Stimulated activated CD8-positive, alpha-beta memory T cell treated with anti-CD3 and anti-CD28 coated beads, Interleukin-15, amount 100 ng/mL, for 48 hours (primary cell): ENCODE results near the gene CIART.
"Not testable (repeated sequence)": the region's sequence is repeated elsewhere in the genome, so short reads cannot be mapped to it uniquely, and the experiment has no call there.

Experiments
- DNase-seq, 2 donors: peaks; one replicate each; pipeline ENCODE4 v3.0.0-alpha.2; 2020; ENCODE audit warnings: low read depth in 2 of 2

CIART gene

GRCh38 chr1:150281758-150282557 lies at the start of gene CIART:
TSS of gene CIART (plus strand) at chr1:150282554. CDS start at chr1:150283268, 714 bp downstream.
- DNase-seq = peak; percentile 42 to 61

GRCh38 chr1:150232921-150233320 lies 49.4 kb upstream of the CIART start:
- DNase-seq = not testable (repeated sequence)

- peak in 1 of 2 donors; percentile 21 for DNase-seq
Measured at GRCh38 chr1:150233359-150234308, 48.7 kb upstream of the CIART start.

GRCh38 chr1:150234309-150234565 lies 48.1 kb upstream of the CIART start:
- DNase-seq = no peak

- DNase-seq = peak; percentile 90 to 95
Measured at GRCh38 chr1:150234566-150235293, 47.6 kb upstream of the CIART start.

- peak in 1 of 2 donors; percentile 12 for DNase-seq
Measured at GRCh38 chr1:150235294-150235851, 47.0 kb upstream of the CIART start.

- peak; percentile 86 to 88 for DNase-seq
Measured at GRCh38 chr1:150235852-150236613, 46.3 kb upstream of the CIART start, which contains the start of gene ANP32E. TSS of gene ANP32E (minus strand) at chr1:150236112. CDS start at chr1:150235786, 326 bp downstream.

- DNase-seq = no peak
Measured at GRCh38 chr1:150236614-150237100, 45.7 kb upstream of the CIART start.

GRCh38 chr1:150237176-150237575 lies 45.2 kb upstream of the CIART start:
- DNase-seq = not testable (repeated sequence)

GRCh38 chr1:150237746-150238145 lies 44.6 kb upstream of the CIART start:
- DNase-seq = no peak

- DNase-seq = no peak
Measured at GRCh38 chr1:150243003-150243402, 39.4 kb upstream of the CIART start.

GRCh38 chr1:150249936-150250335 lies 32.4 kb upstream of the CIART start:
- DNase-seq = no peak

- DNase-seq = no peak
Measured at GRCh38 chr1:150256198-150256553, 26.2 kb upstream of the CIART start.

GRCh38 chr1:150256554-150257341 lies 25.6 kb upstream of the CIART start:
- DNase-seq = no peak

GRCh38 chr1:150257624-150258585 lies 24.4 kb upstream of the CIART start, which contains the start of gene CA14:
TSS of gene CA14 (plus strand) at chr1:150257774. CDS start at chr1:150258129, 355 bp downstream.
- DNase-seq = no peak

GRCh38 chr1:150259217-150259616 lies 23.1 kb upstream of the CIART start:
- DNase-seq = no peak

GRCh38 chr1:150259758-150260669 lies 22.3 kb upstream of the CIART start:
- DNase-seq = no peak

- no peak for DNase-seq
Measured at GRCh38 chr1:150261367-150261766, 21.0 kb upstream of the CIART start.
